GM18867 (cell line): ENCODE measurements around the gene CATSPERD.
A peak's percentile ranks its signal among the peaks of the same experiment; 100 is the strongest.

ENCODE experiments used
- ATAC-seq: cut with Tn5 transposase; IDR thresholded peaks from one replicate; pipeline ENCODE4 v1.9.1; 2021; ENCODE audit warnings: mild to moderate bottlenecking, moderate library complexity; ENCODE audit not compliant: unreplicated experiment

CATSPERD gene

DNA sequence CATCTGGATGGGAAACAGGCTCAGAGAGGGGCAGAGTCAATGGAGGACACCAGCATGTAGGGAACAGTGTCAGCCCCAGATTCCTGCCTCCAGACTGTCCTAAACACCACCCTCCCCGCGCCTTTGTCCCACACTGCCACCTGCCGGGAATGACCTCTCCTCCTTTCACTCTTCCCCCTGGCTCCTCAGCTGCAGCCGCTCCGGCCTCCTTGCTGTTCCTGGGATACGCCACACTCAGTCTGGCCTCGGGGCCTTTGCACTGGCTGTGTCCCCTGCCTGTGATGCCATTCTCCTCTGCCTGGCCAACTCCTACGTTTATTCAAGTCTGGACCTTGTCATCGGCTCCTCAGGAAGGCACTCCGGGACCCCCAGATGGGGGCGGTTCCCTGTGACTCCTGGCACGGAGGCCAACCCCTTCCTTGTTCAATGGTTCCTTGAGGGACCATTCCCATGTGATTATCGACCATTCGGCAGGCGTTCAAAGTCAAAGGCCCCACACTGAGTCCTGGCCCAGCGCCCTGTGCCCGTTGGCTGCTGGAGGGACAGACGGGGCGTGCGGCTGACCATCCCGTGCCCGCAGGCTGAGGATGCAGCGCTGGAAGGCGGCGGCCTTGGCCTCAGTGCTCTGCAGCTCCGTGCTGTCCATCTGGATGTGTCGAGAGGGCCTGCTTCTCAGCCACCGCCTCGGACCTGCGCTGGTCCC is 103.3 kb downstream of the CATSPERD start:
- no peak for ATAC-seq

DNA sequence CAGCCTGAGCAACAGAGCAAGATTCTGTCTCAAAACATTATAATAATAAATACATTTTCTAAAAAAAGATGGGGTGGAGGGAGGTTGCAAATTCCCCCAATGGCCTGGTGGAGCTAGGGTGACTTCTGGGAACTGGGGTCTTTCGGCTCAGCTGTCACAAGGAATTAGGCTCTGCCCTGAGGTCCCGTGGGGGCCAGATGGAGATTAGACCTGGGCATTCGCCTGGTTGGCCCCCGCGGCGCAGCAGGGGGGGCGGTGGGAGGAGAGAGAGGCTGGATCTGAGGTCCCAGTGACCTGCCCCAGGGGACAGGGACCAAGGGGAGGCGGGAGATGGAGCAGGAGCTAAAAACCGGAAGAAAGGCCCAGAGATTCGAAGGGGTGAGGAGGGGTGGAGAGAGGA is 104.3 kb downstream of the CATSPERD start:
- ATAC-seq, result no peak

DNA sequence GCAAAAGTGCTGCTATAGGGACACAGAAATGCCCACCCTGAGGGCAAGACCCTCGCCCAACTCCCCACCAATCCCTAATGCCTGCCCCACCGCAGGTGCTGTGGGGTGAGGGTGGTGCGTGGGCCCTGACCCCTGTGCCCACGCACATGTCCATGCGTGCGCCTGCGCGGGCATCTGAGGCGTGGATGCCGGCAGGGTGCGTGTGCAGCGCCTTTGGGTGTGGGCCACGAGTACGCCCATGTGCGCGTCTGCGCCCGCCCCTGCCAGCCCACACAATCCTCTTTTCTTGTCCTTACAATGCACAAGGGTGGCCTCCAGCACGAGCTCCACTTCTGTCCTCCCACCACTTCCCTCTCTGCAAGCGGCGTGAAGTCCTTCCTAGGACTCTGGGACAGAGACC is 104.7 kb downstream of the CATSPERD start:
- no peak for ATAC-seq

DNA sequence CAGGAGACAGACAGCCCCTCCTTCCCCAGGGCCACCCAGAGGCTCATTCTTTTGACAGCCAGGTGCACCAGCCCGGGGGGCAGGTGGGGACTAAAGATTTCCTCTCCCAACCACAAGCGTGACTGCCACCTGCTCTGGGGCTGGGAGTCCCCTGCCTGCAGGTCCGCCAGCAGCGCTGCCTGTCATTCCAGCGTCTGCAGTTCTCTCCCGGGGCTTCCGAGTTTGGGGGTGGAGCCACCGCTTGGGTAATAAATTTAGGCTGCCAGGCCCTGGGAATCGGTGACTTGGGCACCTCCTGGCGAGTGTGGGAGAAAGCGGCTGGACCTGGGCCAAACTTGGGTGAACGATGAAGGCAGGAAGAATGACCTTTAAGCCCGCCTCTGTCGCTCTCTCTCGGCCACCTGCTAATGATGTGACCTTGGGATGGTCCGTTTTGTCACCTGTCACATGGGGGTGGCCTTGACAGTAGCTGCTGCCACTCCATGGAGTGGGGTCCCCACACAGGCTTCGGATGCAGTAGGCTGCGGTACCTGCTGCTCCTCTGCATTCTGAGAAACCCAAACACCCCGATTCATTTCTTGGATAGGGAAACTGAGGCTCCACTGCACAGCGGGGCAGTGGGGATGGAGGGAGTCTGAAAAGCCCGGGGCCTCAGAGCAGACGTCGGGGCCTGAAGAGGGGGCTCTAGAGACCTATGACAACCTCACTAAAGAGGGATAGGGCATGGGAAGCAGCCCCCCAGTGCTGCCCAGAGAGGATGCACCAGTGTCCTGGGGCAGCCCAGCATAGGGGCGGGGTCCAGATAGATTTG is 106.3 kb downstream of the CATSPERD start:
- ATAC-seq, result no peak

DNA sequence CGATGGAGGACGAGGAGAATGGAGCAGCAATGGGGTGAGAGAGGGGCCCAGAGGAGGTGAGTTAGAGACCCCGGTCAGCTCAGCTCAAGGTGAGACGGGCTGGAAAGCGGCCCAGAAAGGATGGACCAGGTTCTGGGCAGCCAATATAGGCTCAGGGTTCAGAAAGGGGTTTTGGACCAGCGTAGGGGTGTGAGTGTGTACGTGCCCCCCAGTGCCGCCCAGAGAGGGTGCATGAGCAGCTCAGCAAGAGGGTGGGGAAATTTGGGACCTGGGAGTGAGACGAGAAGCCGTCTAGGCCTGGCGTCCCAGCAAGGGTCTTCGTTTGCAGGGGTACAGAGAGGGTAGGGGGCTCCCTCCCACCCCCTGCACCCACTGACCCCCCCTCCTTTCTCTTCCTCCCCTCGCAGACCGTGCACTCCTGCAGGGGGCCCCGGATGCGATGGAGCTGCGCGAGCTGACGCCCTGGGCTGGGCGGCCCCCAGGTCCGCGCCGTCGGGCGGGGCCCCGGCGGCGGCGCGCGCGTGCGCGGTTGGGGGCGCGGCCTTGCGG is 107.0 kb downstream of the CATSPERD start:
- ATAC-seq, result no peak

DNA sequence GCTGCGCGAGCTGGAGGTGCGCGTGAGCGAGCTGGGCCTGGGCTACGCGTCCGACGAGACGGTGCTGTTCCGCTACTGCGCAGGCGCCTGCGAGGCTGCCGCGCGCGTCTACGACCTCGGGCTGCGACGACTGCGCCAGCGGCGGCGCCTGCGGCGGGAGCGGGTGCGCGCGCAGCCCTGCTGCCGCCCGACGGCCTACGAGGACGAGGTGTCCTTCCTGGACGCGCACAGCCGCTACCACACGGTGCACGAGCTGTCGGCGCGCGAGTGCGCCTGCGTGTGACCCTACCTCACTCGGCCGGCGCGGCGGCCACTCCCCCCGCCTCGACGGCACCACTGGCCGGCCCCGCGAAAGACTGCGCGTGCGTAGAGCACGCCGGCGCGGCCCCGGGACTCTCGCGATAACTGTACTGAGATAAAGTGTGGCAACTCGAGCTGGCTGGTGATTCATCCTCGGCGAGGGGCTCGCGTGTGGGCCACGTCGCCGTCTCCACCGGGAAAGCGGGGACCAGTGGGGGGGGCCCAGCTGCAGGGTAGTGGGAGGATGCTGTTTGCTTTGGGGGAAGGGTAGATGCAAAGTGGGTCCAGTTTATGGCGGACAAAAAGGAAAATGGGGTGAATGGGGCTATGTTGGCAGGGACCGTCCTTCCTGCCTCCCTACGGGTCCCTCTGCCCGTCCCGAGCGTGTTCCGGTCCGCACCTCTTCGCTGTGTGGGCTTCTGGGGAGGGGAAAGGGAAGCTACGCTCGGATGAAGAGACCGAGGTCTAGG is 107.6 kb downstream of the CATSPERD start:
- peak; percentile 67 for ATAC-seq
